ENCODE data around the gene B4GAT1. TPM values are rescaled to one million over a fixed set of nuclear protein-coding genes. Genes with fewer than 3 reads are reported as not detected.

B4GAT1 gene
- total RNA-seq, 3 donors from 2014 or later = 6.4 to 10.3 (median 8.0) TPM

GRCh38 chr11:66346476-66347424, 679 bp downstream of the B4GAT1 start:
- Mint-ChIP-seq H3K4me1 (ENCODE audit: low read depth) (peaks cover 42% of the 10 kb centered on the region), H3K27me3 (ENCODE audit: low read depth) (no peaks in the 10 kb centered on the region), H3K4me3 (peak overlapping the region; percentile 96), H3K36me3 (ENCODE audit: insufficient read depth) (peaks cover 11% of the 10 kb centered on the region), H3K9me3 (no peaks in the 10 kb centered on the region)
- ATAC-seq = no peak
- DNase-seq = no peak

- Mint-ChIP-seq H3K4me3 (peak overlapping the region; percentile 96), H3K4me1 (ENCODE audit: low read depth) (peaks cover 42% of the 10 kb centered on the region), H3K36me3 (ENCODE audit: insufficient read depth) (peaks cover 22% of the 10 kb centered on the region), H3K9me3 (no peaks in the 10 kb centered on the region), H3K27me3 (ENCODE audit: low read depth) (no peaks in the 10 kb centered on the region)
- peak; percentile 5 to 6 for ATAC-seq
- DNase-seq = no peak
These were observed 2.1 kb downstream of the B4GAT1 start for GRCh38 chr11:66345316-66345649.

- no peaks in the 10 kb centered on the region for H3K9me3 Mint-ChIP-seq
- H3K4me1 Mint-ChIP-seq (ENCODE audit: low read depth) = peaks cover 42% of the 10 kb centered on the region
- peak within 1 kb of the TSS; percentile 96 for H3K4me3 Mint-ChIP-seq
- peaks cover 24% of the 10 kb centered on the region for H3K36me3 Mint-ChIP-seq (ENCODE audit: insufficient read depth)
- peak; percentile 94 for DNase-seq
- H3K27me3 Mint-ChIP-seq (ENCODE audit: low read depth) = no peaks in the 10 kb centered on the region
- ATAC-seq = peak; percentile 73 to 75
These were observed 2.7 kb downstream of the B4GAT1 start, which contains the start of gene BRMS1 for GRCh38 chr11:66344550-66345315. Gene BRMS1 (minus strand): TSS chr11:66345104. CDS start chr11:66342234, 2,870 bp downstream.

- Mint-ChIP-seq H3K9me3 (no peaks in the 10 kb centered on the region), H3K4me3 (peak overlapping the region; percentile 96), H3K36me3 (ENCODE audit: insufficient read depth) (peaks cover 29% of the 10 kb centered on the region), H3K4me1 (ENCODE audit: low read depth) (peaks cover 37% of the 10 kb centered on the region), H3K27me3 (ENCODE audit: low read depth) (no peaks in the 10 kb centered on the region)
- DNase-seq = no peak
- ATAC-seq = no peak
These were observed 4.3 kb downstream of the B4GAT1 start for GRCh38 chr11:66343176-66343575.

- Mint-ChIP-seq H3K36me3 (ENCODE audit: insufficient read depth) (peaks cover 31% of the 10 kb centered on the region), H3K9me3 (no peaks in the 10 kb centered on the region), H3K4me3 (no peak overlapping the region), H3K27me3 (ENCODE audit: low read depth) (no peaks in the 10 kb centered on the region), H3K4me1 (ENCODE audit: low read depth) (peaks cover 41% of the 10 kb centered on the region)
- ATAC-seq (no peak), DNase-seq (no peak)
These were observed 5.8 kb downstream of the B4GAT1 start for GRCh38 chr11:66341502-66342126.

- DNase-seq (no peak), ATAC-seq (no peak)
- Mint-ChIP-seq H3K27me3 (ENCODE audit: low read depth) (no peaks in the 10 kb centered on the region), H3K36me3 (ENCODE audit: insufficient read depth) (peaks cover 31% of the 10 kb centered on the region), H3K4me3 (no peak overlapping the region), H3K9me3 (no peaks in the 10 kb centered on the region), H3K4me1 (ENCODE audit: low read depth) (peaks cover 42% of the 10 kb centered on the region)
These were observed 6.6 kb downstream of the B4GAT1 start for GRCh38 chr11:66340596-66341501.

GRCh38 chr11:66339686-66340483, 7.5 kb downstream of the B4GAT1 start:
- Mint-ChIP-seq H3K4me3 (no peak overlapping the region), H3K4me1 (ENCODE audit: low read depth) (peaks cover 39% of the 10 kb centered on the region), H3K36me3 (ENCODE audit: insufficient read depth) (peaks cover 31% of the 10 kb centered on the region), H3K27me3 (ENCODE audit: low read depth) (no peaks in the 10 kb centered on the region), H3K9me3 (no peaks in the 10 kb centered on the region)
- ATAC-seq (no peak), DNase-seq (no peak)

- no peak for ATAC-seq
- Mint-ChIP-seq H3K27me3 (ENCODE audit: low read depth) (no peaks in the 10 kb centered on the region), H3K9me3 (no peaks in the 10 kb centered on the region), H3K4me1 (ENCODE audit: low read depth) (peaks cover 36% of the 10 kb centered on the region), H3K36me3 (ENCODE audit: insufficient read depth) (peaks cover 31% of the 10 kb centered on the region), H3K4me3 (no peak overlapping the region)
- no peak for DNase-seq
These were observed 8.2 kb downstream of the B4GAT1 start for GRCh38 chr11:66339162-66339675.

- Mint-ChIP-seq H3K27me3 (ENCODE audit: low read depth) (no peaks in the 10 kb centered on the region), H3K4me3 (no peak overlapping the region), H3K36me3 (ENCODE audit: insufficient read depth) (peaks cover 31% of the 10 kb centered on the region), H3K4me1 (ENCODE audit: low read depth) (peaks cover 29% of the 10 kb centered on the region), H3K9me3 (no peaks in the 10 kb centered on the region)
- ATAC-seq = no peak
- no peak for DNase-seq
These were observed 8.9 kb downstream of the B4GAT1 start for GRCh38 chr11:66338276-66339161.

GRCh38 chr11:66337103-66337899, 10.1 kb downstream of the B4GAT1 start:
- DNase-seq = no peak
- no peaks in the 10 kb centered on the region for H3K27me3 Mint-ChIP-seq (ENCODE audit: low read depth)
- H3K4me3 Mint-ChIP-seq = peak overlapping the region; percentile 80
- peaks cover 20% of the 10 kb centered on the region for H3K4me1 Mint-ChIP-seq (ENCODE audit: low read depth)
- ATAC-seq = no peak
- no peaks in the 10 kb centered on the region for H3K9me3 Mint-ChIP-seq
- H3K36me3 Mint-ChIP-seq (ENCODE audit: insufficient read depth) = peaks cover 25% of the 10 kb centered on the region

GRCh38 chr11:66336234-66337102, 11.0 kb downstream of the B4GAT1 start, which contains the start of gene RIN1:
Gene RIN1 (minus strand): TSS chr11:66336434. CDS start chr11:66336402, 32 bp downstream.
- DNase-seq (no peak), ATAC-seq (peak; percentile 80 to 85)
- peaks cover 20% of the 10 kb centered on the region for H3K4me1 Mint-ChIP-seq (ENCODE audit: low read depth)
- peak within 1 kb of the TSS; percentile 80 for H3K4me3 Mint-ChIP-seq
- no peaks in the 10 kb centered on the region for H3K9me3 Mint-ChIP-seq
- peaks cover 18% of the 10 kb centered on the region for H3K36me3 Mint-ChIP-seq (ENCODE audit: insufficient read depth)
- no peaks in the 10 kb centered on the region for H3K27me3 Mint-ChIP-seq (ENCODE audit: low read depth)
